GM18505 (cell line): ENCODE data around the gene TUBGCP6.

Source experiments
- ATAC-seq: cut with Tn5 transposase; IDR thresholded peaks from one replicate; pipeline ENCODE4 v1.9.1; 2021; ENCODE audit not compliant: unreplicated experiment
- POLR2A ChIP-seq: IDR thresholded peaks from 4 replicates; pipeline ENCODE4 v1.6.1; 2011; ENCODE audit warnings: borderline replicate concordance; ENCODE audit not compliant: insufficient read depth, insufficient read length; ENCODE audit errors: extremely low read depth

Gene TUBGCP6

GRCh38 chr22:50196256-50196655, 48.6 kb downstream of the TUBGCP6 start:
- TF ChIP-seq POLR2A: peak; percentile 22
- ATAC-seq: no peak

GRCh38 chr22:50194037-50194805, 50.6 kb downstream of the TUBGCP6 start:
- ATAC-seq: no peak
- TF ChIP-seq POLR2A: no peak

- TF ChIP-seq POLR2A: no peak
Observed at GRCh38 chr22:50193621-50194020, 51.2 kb downstream of the TUBGCP6 start.

GRCh38 chr22:50192436-50193204, 52.2 kb downstream of the TUBGCP6 start:
- peak; percentile 26 for TF ChIP-seq POLR2A
- ATAC-seq: no peak

More at GRCh38 chr22:50193621-50194020, 51.2 kb downstream of the TUBGCP6 start:
- no peak for ATAC-seq

- ATAC-seq: peak; percentile 35
- TF ChIP-seq POLR2A: peak; percentile 65
Observed at GRCh38 chr22:50190941-50191741, 53.7 kb downstream of the TUBGCP6 start.

GRCh38 chr22:50190182-50190940, 54.5 kb downstream of the TUBGCP6 start:
- peak; percentile 84 for TF ChIP-seq POLR2A

GRCh38 chr22:50189849-50190181, 55.0 kb downstream of the TUBGCP6 start:
- no peak for TF ChIP-seq POLR2A
- no peak for ATAC-seq

More at GRCh38 chr22:50190182-50190940, 54.5 kb downstream of the TUBGCP6 start:
- ATAC-seq: peak; percentile 37

- no peak for TF ChIP-seq POLR2A
- no peak for ATAC-seq
Observed at GRCh38 chr22:50189184-50189848, 55.5 kb downstream of the TUBGCP6 start.

- ATAC-seq: no peak
Observed at GRCh38 chr22:50188356-50188755, 56.5 kb downstream of the TUBGCP6 start.

GRCh38 chr22:50186761-50187523, 57.9 kb downstream of the TUBGCP6 start:
- TF ChIP-seq POLR2A: peak; percentile 14
- ATAC-seq: no peak

More at GRCh38 chr22:50188356-50188755, 56.5 kb downstream of the TUBGCP6 start:
- TF ChIP-seq POLR2A: no peak

- no peak for ATAC-seq
- no peak for TF ChIP-seq POLR2A
Observed at GRCh38 chr22:50186181-50186714, 58.6 kb downstream of the TUBGCP6 start.

GRCh38 chr22:50185375-50186087, 59.3 kb downstream of the TUBGCP6 start, which contains the start of gene TRABD:
Gene TRABD (plus strand): TSS chr22:50185913. CDS start chr22:50193061, 7,148 bp downstream.
- ATAC-seq: no peak
- peak; percentile 64 for TF ChIP-seq POLR2A
